NCI-H1092 treated with DMSO at 0.1 percent for 48 hours (cell line): Measurements from ENCODE around the gene MT1F.
"Not testable (repeated sequence)": the region's sequence is repeated elsewhere in the genome, so short reads cannot be mapped to it uniquely, and the experiment has no call there.

Experiments used
- DNase-seq: peaks from one replicate; lab custom pipeline; 2025; lab: John Stamatoyannopoulos, UW

Gene MT1F

DNA sequence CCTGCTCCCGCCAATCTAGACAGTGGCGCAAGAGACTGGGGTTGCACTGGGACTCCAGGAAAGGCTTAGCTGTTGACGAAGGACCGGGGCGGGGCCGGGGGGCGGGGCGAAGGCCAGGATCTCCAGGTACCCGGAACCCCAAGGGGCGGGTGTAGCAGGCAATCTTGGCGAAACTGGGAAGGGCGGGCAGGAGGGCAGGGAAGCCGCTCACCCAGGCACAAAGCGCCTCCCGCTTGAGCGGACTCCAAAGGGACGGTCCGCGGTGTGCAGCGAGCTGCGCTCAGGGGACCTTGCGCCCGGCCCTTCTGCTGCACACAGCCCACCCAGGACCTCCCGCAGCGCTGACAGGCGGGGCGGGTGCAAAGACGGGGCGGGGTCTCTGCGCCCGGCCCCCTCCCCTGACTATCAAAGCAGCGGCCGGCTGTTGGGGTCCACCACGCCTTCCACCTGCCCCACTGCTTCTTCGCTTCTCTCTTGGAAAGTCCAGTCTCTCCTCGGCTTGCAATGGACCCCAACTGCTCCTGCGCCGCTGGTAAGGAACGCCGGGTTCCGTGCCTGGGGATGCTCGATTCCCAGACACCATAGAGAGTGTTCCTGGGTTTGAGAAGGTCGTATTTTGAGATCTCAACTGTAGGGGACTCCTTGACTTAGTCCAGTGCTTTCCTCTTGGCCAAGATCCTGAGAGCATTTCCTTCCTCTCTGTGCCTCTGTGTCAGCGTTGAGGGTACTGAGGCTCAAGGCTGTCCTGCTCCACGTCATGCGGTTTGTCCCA lies at the start of gene MT1F:
Gene MT1F, plus strand, starts transcription at position 405 of the 772 bp plus-strand sequence. Its CDS starts 100 bp downstream, at position 505.
- DNase-seq, result peak; percentile 3

DNA sequence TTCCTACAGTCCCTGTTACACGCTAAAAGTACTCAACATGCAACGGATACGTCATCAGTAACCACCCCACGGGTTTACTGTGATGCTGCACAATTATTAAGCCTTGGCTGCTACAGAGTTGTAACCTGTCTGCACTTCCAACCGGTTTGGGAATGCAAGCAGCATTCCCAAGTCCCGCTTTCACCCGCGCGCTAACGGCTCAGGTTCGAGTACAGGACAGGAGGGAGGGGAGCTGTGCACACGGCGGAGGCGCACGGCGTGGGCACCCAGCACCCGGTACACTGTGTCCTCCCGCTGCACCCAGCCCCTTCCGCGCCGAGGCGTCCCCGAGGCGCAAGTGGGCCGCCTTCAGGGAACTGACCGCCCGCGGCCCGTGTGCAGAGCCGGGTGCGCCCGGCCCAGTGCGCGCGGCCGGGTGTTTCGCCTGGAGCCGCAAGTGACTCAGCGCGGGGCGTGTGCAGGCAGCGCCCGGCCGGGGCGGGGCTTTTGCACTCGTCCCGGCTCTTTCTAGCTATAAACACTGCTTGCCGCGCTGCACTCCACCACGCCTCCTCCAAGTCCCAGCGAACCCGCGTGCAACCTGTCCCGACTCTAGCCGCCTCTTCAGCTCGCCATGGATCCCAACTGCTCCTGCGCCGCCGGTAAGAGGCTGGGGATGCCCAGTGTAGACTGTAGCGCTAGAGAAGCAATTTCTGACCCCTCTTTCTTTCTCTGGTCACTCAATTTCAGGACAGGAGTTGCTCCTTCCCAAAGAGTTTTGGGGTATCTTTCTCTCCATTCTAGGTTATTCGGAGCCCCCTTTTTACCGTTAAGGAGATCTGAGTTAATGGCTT lies 49.5 kb upstream of the MT1F start, which contains the start of gene MT2A:
Gene MT2A, plus strand, starts transcription at position 542 of the 833 bp plus-strand sequence. Its CDS starts 72 bp downstream, at position 614.
- DNase-seq, result peak; percentile 18

DNA sequence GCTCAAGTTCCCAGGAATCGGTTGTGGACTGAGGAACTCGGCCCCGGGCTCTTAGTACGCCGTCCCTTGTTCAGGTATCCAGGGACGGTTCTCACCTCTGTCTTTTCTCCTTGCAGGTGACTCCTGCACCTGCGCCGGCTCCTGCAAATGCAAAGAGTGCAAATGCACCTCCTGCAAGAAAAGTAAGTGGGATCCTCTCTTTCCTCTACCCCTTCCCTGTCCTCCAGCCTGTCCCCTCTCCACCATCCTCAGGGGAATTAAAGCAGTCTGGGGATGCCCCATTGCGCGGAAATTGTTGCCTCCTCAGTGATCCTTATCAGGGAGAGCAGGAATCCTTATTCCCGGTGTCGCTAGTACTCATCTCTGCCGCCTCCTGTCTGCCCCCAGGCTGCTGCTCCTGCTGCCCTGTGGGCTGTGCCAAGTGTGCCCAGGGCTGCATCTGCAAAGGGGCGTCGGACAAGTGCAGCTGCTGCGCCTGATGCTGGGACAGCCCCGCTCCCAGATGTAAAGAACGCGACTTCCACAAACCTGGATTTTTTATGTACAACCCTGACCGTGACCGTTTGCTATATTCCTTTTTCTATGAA lies 48.8 kb upstream of the MT1F start:
- DNase-seq, result no peak

DNA sequence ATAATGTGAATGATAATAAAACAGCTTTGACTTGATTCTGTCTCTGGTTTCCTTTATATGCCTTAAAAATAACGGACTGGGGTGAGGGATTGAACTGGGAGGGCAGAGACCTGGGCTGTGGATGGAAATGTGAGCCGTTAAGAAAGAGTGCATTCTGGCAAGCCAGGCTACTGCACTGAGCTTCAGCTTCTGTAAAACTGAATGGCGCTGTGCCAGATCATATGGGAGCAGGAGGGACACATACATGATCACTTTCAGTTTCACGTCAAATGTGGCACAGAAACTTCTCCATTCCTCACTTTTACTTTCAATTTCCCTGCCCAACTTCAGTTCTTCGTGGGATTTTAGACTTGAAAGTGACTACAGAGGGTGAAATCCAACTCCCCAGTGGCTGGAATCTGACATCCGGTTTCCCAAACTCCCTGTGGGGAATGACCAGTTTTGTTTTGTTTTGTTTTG lies 48.3 kb upstream of the MT1F start:
- peak; percentile 55 for DNase-seq

DNA sequence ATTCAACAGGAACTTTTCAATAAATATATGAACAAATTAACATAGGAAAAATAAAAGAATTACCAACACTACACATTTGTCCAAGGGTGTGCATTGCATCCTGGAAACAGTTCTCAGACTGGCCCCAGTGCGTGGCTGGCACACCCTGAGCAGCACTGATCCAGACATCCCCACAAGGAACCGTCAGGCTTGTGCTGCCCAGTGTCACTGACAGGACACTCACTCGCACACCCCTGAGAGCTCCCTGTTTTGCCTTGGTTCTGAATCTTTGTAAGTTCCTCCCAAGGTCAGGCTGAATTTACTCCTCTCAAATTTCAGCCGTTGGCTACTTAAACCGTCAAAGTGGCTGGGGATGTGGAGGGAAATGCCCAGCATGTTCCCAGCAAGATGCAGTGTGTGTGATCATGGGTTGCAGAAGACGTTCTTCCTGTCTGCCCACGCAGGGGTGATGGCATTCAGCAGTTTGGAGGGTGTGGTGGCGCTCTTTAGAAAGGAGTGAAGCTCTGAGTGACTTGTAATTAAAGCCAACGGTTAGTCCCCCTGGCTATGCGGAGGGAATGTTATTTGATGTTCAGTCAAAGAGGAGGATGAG lies 47.6 kb upstream of the MT1F start:
- DNase-seq, result no peak

DNA sequence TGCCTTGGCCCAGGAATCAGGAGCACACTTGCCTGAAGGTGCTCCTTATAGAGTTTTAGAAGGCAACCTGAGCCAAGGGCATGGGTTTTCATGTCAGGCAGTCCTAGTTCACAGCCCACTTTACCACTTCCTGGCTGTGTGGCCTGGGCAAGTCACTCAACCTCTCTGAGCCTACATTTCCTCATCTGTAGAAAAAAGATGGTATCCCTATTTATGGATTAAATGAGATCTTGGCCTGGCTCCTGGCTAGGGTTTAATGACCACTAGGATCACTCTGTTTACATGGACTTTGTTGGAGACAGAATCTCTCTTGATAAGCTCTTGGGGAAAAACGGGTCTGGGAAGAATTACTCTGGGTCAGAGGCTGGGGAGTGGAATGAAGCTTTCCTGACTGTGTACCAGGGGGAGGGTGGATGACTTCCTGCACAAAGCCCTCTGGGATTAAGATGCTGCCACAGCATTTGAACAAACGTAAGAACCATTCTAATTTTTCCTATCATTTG lies 47.1 kb upstream of the MT1F start:
- DNase-seq, result no peak

DNA sequence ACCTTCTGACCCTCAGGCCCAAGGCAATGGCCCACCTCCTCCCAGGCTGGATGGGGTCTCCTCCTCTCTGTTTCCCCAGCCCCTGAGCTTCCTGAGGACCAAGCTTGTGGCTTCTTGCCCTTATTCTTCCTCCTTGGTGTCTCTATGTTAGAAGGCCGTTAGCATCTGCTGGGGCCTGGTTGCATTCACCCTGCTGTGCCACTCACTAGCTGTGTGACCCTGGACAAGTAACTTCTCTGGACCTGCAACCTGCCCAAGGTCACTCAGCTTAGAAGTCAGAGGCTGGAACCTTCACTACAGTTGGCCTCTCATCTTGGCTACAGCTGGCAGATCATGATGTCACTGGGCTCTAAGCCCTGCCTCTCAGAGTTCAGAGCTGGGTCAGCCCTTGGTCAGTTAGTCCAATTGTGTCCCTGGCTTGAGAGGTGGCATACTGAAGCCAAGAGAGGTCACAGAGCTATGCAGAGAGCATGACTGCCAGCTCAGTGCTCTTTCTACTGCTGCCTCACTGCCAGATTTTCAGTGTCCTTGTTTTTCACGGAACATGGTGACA lies 46.4 kb upstream of the MT1F start:
- no peak for DNase-seq

DNA sequence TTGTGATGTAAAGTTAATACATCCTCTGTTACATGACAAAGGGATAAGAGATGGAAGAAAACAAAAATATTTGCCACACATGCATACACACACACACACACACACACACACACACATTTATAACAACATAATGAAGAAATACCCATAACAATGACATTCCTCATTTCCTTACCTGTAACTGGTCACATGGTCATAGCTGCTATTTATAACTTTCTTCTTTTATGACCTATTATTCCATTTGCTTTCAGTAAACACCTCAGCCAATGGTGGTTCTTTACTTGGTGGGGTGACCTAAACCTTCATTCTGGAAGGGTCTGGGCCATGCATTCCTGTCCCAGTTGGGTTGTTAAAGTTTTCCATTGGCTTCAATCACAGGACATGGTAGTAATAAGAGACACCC lies 44.1 kb upstream of the MT1F start:
- DNase-seq, result no peak

DNA sequence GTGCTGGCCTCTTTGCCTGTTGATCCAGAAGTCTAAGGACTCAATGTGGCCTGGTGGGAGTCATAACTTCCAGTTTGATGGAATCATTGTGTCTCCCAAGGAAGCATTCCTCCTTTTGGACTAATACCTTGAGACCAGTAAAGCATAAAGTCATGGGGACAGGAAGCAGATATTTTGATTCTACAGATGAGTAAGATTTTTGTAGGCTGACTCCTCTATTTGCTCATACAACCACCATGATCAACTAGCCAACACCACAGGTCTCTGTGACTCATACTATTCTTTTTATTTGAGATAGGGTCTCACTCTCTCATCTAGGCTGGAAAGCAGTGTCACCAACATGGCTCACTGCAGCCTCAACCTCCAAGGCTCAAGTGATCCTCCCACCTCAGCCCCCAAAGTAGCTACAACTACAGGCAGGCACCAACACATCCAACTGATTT lies 43.2 kb upstream of the MT1F start:
- DNase-seq, result no peak

DNA sequence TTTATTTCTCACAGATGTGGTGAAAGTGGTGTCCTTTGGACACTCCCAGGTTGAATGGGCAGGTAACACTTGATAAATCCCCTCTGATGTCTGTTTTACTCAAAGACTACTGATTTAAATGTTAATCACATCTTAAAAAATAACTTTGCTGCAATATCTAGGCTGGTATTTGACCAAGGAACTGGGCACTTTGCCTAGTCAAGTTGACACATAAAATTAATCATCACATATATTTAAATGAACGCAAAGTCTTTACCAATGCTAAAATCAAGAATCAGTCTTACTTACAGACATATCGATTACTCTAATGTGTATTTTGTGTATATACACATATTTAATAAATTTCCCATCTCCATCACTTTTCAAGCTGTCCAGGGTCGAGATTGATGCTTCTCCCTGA lies 42.4 kb upstream of the MT1F start:
- DNase-seq, result no peak

DNA sequence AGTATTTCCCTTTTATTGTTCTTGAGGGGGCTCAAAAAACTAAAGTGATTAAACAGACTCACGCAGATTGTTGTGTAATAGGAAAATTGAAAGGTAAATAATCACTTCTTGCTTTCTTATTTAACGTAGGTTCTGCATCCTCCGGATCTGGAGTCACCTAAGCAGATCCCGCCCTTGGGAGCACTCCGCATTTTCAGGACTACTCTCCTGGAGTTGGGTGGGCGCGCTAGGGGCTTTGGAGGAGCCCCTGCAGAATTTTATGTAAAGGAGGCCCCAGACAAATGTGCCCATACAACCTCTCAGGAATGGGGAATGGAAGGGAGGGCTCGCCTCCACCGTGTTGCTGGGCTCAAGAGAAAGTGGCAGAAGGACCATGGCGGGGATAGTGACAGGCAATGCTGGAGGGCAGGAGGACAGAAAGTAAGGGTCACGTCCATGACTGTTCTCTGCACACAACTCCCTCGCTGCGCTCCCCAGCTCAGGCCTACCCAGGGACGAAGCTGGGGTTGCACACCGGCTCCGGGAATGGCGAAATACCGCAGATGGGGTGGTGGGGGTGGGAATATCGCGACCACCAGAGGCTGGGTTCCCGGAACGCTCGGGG lies 41.0 kb upstream of the MT1F start:
- DNase-seq, result no peak

DNA sequence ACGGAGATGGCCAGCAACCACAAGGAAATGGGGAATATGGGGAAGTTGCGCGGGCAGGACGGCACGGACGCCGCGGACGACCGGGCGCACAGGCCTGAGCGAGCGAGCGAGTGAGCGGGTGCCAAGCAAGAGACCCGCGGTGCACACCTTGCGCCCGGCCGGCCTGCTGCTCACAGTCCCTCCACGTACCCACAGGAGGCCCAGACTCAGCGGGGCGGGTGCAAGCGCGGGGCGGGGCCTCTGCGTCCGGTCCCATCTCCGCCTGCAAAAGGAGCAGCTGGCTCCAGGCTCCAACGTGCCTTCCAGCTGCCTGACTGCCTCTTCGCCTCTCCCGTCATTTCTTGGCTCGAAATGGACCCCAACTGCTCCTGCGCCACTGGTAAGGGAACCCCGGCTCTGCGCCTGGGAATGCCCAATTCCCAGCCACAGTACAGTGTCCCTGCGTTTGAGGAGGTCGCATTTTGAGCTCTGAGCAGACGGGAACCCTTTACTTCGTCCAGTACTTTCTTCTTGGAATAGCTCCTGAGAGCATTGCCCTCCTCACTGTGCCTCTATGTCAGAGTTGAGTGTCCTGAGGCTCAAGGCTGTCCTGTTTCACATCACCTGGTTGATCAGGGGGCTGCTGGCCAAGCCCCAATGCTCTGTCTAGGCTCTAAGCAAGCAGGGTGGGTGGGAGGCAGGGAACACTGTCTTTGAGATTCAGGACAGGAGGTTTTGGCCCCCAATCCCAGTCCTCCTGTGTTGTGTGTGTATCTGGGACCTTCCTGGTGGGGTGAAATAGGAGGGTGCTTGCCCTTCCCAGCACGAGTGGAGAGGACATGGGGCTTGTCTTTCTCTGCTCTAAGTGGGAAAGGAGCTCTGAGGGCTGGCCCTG lies 40.3 kb upstream of the MT1F start:
- no peak for DNase-seq

DNA sequence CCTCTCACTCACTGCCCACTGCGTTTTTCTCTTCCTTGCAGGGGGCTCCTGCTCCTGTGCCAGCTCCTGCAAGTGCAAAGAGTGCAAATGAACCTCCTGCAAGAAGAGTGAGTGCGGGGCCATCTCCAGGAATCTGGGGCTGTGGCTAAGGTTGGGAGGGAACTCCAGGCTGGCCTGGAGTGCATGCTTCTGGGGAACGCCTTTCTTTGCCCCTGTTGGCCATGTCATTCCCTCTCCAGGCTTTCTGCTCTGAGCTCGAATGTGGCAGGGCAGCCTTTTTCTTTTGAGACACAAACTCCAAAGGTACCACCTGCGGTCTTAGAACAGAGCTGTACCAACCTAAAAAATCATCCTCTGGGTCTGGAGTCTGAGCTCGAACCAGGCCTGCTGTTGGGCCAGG lies 39.6 kb upstream of the MT1F start:
- DNase-seq, result no peak

DNA sequence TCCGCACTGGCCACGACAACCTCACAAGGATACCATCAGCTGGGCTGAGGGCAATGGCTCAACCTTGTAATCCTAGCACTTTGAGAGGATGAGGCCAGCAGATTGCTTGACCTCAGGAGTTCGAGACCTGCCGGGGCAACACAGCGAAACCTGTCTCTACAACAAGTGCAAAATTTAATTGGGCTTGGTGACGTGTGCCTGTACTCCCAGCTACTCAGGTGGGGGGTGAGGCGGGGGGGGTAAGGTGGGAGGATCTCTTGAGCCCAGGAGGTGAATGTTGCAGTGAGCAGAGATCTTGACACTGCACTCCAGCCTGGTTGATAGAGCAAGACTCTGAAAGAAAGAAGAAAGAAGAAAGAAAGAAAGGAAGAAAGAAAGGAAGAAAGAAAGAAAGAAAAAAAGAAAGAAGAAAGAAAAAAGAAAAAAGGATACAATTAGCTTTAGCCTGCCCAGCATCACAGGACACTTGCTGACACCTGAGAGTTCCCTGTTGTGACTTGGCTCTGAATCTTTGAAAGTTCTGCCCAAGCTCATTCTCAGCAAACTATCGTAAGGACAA lies 37.3 kb upstream of the MT1F start:
- no peak for DNase-seq

DNA sequence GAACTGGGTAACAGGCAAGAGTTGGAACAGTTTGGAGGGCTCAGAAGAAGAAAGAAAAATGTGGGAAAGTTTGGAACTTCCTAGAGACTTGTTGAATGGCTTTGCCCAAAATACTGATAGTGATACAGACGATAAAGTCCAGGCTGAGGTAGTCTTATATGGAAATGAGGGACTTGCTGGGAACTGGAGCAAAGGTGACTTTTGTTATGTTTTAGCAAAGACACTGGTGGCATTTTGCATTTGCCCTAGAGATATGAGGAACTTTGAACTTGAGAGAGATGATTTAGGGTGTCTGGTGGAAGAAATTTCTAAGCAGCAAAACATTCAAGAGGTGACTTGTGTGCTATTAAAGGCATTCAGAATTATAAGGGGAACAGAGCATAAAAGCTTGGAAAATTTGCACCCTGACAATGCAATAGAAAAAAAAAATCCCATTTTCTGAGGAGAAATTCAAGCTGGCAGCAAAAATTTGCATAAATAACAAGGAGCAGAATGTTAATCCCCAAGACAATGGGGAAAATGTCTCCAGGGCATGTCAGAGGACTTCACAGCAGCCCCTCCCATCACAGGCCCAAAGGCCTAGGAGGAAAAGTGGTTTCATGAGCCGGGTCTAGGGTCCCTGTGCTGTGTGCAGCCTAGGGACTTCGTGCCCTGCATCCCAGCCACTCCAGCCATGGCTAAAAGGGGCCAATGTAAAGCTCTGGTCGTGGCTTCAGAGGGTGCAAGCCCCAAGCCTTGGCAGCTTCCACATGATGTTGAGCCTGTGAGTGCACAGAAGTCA lies 35.9 kb upstream of the MT1F start:
- DNase-seq, result not testable (repeated sequence)

DNA sequence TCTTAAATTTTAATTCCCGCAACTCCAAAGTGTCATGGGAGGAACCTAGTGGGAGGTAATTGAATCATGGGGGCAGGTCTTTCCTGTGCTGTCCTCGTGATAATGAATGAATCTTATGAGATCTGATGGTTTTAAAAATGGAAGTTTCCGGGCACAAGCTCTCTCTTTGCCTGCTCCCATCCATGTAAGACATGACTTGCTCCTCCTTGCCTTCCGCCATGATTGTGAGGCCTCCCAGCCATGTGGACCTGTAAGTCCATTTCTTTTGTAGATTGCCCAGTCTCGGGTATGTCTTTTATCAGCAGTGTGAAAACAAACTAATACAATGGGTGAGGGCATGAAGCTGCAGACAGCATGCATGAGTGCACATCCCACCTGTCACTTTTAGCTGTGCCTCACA lies 34.6 kb upstream of the MT1F start:
- not testable (repeated sequence) for DNase-seq

DNA sequence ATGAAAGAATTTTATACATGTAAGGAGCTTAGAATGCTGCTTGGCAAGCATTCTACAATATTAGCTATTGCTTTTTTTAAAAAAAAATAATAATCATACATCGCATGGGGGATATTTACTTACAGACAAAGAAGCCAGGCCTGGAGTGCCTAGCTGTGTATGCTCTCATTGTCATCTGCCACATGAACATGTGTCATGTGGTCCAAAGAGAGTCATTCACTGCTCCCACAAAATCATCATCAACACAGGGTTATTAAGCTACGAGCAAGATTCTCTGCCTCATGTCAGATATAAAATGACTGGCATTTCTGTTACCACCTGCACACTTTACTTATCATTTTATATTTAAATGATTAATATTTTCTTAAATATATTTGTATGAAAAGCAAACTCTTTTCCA lies 34.1 kb upstream of the MT1F start:
- no peak for DNase-seq

DNA sequence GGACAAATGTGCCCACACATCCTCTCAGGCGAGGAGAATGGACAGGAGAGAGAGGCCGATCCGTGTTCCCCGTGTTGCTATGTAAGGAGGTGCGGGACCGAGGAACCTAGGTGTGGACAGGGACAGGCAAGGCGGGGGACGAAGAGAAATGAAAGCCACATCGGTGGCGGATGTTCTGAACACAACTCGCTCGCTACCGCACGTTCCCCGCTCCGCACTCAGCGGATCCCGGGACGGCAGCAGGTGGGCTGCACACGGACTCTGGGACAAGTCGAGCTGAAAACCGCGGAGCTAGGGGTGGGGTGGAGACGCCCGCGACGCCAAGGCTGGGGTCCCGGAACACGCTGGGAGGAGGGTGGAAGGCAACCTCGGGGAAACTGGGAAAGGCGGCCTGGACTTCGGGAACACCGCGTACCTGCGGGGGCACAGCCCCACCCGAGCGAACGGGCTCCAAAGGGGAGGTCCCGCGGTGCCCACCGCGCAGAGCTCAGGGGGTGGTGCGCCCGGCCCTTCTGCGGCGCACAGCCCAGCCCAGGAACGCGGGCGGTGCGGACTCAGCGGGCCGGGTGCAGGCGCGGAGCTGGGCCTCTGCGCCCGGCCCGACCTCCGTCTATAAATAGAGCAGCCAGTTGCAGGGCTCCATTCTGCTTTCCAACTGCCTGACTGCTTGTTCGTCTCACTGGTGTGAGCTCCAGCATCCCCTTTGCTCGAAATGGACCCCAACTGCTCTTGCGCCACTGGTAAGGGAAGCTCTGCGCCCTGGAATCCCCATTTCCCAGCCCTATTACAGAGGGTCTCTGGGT lies 32.4 kb upstream of the MT1F start, which contains the start of gene MT1E:
Gene MT1E, plus strand, starts transcription at position 642 of the 803 bp plus-strand sequence. Its CDS starts 71 bp downstream, at position 713.
- no peak for DNase-seq
